GM20000 (cell line): ENCODE measurements around the gene DHH.
"Not testable (repeated sequence)": the region's sequence is repeated elsewhere in the genome, so short reads cannot be mapped to it uniquely, and the experiment has no call there.

Experiments
- DNase-seq: peaks from one replicate; pipeline ENCODE4 v3.0.0; 2012; ENCODE audit warnings: low spot score
- TF ChIP-seq, protein P1 (sequence below): IDR thresholded peaks from 2 replicates; pipeline ENCODE4 v1.5.1; 2012; ENCODE audit warnings: mild to moderate bottlenecking, control low read depth; ENCODE audit errors: extremely low read depth, missing control alignments

The DHH gene

DNA sequence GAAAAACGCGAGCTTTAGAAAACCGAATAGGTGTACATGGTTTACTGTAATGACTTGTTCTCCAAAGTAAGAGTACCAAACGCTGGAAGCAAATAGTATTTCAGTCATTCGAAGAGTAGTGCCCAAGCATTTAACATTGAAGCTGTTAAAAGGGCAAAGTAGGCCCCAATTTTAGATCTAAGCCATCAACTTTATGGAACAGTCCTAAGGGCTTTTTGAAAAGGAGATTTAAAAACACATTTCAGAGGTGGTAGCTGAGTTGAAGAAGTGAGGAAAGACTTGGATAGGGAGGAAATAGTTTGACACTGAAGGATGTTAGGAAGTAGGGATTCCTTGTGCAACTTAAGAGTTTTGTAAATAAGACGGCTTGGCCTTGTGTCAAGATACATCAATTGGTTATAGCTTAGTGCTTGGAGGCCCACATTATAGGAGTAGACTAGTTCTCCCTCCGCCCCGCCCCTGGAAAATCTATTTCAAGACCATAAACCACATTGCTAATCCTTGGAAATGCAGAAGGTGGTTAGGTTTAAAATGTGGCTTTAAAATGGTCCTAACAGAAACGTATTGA lies 37.4 kb upstream of the DHH start:
- TF ChIP-seq, protein P1, sequence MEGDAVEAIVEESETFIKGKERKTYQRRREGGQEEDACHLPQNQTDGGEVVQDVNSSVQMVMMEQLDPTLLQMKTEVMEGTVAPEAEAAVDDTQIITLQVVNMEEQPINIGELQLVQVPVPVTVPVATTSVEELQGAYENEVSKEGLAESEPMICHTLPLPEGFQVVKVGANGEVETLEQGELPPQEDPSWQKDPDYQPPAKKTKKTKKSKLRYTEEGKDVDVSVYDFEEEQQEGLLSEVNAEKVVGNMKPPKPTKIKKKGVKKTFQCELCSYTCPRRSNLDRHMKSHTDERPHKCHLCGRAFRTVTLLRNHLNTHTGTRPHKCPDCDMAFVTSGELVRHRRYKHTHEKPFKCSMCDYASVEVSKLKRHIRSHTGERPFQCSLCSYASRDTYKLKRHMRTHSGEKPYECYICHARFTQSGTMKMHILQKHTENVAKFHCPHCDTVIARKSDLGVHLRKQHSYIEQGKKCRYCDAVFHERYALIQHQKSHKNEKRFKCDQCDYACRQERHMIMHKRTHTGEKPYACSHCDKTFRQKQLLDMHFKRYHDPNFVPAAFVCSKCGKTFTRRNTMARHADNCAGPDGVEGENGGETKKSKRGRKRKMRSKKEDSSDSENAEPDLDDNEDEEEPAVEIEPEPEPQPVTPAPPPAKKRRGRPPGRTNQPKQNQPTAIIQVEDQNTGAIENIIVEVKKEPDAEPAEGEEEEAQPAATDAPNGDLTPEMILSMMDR, result no peak
- peak; percentile 17 for DNase-seq

DNA sequence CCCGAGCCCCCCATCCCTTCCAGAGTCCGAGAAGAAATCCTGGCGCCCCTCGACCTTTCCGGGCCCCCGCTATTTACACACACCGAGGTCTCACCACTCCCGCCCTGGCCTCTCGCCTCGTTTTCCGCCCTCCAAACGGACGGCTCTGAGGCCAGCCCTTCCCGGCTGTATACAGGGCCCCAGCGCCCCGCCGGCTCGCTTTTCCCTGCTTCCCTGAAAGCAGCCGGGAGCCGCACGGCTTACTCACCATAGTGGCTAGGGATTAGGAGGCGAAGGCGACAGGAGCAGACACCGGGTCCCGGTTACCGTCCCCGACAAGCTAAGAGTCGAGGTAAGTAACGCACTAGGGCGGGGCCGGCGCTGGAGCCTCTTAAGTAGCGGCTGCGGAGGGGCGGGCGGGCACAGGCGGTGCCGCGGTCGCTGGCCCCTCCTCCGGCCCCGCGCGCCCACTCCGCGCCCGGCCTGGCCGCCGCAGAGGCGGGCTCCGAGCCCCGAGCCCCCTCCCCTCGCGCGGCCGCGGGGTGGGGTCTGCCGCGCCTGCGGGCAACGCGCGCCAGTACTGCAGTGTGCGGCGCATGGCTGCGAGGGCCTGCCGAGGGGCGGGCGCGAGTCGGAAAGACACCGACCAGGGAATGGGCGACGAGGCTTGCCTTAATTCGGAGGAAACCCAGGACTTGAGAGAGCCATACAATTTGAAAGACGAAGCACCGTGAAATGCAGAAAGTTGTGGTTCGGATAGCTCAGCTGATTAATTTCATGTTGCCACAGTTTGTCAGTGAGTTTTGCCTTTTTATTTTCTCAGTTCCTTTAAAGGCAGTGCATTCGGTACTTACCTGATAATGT lies 36.7 kb upstream of the DHH start, which contains the start of gene TUBA1B:
Gene TUBA1B, minus strand, starts transcription at position 345 of the 843 bp plus-strand sequence. Its CDS starts 95 bp downstream, at position 250.
- TF ChIP-seq, protein P1, result no peak
- DNase-seq, result peak; percentile 98

DNA sequence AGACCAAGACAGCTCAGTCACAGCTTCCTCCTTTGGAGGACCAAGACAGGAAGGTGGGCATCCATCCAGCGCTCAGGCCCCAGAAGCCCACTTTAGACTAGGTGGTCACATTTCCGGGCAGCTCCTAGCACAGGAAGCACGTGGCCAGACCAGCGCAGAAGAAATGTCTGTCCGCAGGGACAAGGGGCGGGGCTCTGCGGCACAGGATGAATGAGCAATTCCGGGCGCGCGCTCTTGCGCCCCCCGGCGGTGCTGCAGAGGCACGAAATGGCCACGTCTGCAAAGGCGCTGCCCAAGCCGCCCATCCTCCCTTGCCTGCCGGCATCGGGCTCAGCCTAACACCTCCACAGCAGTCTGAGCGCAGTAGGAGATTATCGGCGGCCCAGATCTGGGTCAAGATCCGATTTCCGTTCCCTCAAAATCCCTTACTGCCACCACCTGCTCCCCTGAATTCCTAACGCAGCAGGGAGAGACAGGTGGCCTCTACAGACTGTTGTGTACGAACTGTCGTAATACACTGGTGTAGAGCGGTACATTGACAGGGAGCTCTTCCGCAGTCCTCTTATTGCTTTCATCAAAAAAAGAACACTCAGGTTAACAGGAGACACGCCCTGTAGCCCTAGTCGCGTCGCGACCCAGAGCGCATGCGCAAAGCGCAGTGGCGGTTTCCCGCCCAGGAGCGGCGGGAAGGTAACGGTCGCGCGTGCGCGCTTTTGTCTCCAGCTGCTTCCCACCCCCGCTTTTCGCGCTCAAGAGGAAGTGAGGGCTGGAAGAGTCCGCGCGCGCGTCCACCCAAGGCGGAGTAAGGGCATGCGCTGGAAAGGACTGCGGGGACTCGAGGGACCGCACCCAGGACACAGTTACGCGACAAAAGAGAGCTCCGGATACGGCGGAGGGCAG lies 35.8 kb upstream of the DHH start:
- DNase-seq, result peak; percentile 90
- TF ChIP-seq, protein P1, result peak; percentile 98

DNA sequence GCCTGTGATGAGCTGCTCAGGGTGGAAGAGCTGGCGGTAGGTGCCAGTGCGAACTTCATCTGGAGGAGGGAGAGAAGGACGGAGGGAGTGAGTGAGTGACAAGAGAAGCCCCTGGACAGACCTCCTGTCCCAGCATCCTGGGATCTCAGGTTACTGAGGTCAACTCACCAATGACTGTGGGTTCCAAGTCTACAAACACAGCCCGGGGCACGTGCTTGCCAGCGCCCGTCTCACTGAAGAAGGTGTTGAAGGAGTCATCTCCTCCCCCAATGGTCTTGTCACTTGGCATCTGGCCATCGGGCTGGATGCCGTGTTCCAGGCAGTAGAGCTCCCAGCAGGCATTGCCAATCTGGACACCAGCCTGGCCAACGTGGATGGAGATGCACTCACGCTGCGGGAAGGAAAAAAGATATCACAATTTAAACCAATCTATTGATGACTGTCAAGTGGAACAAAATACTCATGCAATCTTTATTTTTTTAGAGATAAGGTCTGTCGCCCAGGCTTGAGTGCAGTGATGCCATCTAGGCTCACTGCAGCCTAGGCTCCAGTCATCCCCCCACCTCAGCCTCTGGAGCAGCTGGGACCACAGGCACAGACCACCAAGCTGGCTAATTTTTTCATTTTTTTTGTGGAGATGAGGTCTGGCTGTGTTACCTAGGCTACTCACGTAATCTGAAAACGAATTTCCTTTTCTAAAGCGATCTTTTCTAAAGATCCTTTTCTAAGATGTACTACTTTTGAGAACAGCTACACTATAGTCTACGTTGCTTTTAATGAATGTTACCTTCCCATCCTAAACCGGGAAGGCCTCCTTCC lies 34.9 kb upstream of the DHH start:
- no peak for DNase-seq
- TF ChIP-seq, protein P1, result no peak

DNA sequence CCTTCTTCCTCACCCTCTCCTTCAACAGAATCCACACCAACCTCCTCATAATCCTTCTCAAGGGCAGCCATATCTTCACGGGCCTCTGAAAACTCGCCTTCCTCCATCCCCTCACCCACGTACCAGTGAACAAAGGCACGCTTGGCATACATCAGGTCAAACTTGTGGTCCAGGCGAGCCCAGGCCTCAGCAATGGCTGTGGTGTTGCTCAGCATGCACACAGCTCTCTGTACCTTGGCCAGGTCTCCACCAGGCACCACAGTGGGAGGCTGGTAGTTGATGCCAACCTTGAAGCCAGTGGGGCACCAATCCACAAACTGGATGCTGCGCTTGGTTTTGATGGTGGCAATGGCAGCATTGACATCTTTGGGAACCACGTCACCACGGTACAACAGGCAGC lies 33.4 kb upstream of the DHH start:
- DNase-seq, result not testable (repeated sequence)

DNA sequence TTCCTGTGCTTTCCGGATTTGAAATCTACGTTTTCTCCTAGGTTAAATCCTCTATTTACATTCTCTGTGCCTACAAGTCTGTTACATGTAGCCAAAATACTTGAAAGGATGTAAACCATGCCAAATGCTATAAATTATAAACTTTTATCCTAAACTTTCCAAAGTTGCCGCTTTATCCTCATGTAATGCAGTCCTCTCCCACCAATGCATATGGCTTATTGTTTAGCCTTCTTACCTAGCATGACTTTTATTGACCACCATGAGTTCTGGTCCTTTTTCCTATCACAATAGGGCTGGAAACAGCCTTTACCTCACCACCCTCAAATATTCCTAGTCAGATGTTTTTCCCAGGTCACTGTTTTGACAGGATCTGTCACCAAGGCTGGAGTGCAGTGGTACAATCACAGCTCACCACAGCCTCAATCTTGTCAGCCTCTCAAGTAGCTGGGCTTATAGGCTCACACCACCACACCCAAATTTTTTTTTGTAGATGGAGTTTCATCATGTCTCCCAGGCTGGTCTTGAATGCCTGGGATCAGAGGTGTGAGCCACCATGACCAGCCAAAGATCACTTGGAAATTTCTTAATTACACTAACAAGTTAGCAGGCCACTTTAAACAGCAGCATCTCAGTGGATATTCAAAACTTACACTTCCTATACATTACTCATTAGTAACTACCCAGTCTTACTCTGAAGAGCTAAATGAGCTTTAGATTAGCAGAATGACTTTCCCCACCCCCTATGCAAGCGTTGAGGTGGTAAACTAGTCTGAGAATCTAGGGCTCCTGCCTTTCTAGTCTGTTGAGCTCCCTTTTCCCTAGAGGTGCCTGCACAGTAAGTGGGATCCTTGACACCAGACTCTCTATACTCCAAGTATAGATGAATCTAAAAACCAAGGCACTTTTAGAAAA lies 32.5 kb upstream of the DHH start:
- no peak for DNase-seq
- TF ChIP-seq, protein P1, result no peak
